Thyroid gland (tissue), 4 donors: ENCODE data around the gene BMS1. TPM values are rescaled to one million over a fixed set of nuclear protein-coding genes. Genes with fewer than 3 reads are reported as not detected.

Experiments
- DNase-seq, 2 donors: peaks; one replicate each; pipeline ENCODE4 v3.0.0-alpha.2; 2019
- H3K27ac ChIP-seq, 3 donors: fragments of 200-600 bp; sonication (generic); 1 replicate in 2 of 3; 2 replicates in 1 of 3; pipeline ENCODE4 v1.5.1; 2016 to 2019; ENCODE audit warnings: mild to moderate bottlenecking in 1 of 3, moderate library complexity in 1 of 3
- H3K27me3 ChIP-seq: fragments of 200-600 bp; sonication (generic); one replicate; pipeline ENCODE4 v1.5.1; 2019
- H3K36me3 ChIP-seq, 2 donors: fragments of 200-600 bp; sonication (generic); one replicate each; pipeline ENCODE4 v1.5.1; 2016 to 2019
- H3K4me1 ChIP-seq, 2 donors: fragments of 200-600 bp; sonication (generic); one replicate each; pipeline ENCODE4 v1.5.1; 2017 to 2019
- H3K4me3 ChIP-seq, 3 donors: fragments of 200-600 bp; sonication (generic); replicated peaks in 1 of 3; 1 replicate in 2 of 3; 2 replicates in 1 of 3; pipeline ENCODE4 v1.5.1; 2016; ENCODE audit warnings: mild to moderate bottlenecking in 1 of 3
- H3K9me3 ChIP-seq: fragments of 200-600 bp; sonication (generic); one replicate; pipeline ENCODE4 v1.5.1; 2017
- CTCF ChIP-seq, 6 experiments: fragments of 200-600 bp in 3 of 6; fragments of 450-650 bp in 3 of 6; sonication (generic) in 3 of 6; IDR thresholded peaks; one replicate each; pipeline ENCODE4 v1.5.1; 2016 to 2019; ENCODE audit warnings: antibody characterized with exemption in 6 of 6, mild to moderate bottlenecking in 2 of 6, inconsistent platforms in 1 of 6, moderate library complexity in 1 of 6
- POLR2A ChIP-seq, 2 donors: fragments of 450-650 bp; IDR thresholded peaks; one replicate each; pipeline ENCODE4 v1.6.1; 2017; ENCODE audit warnings: antibody characterized with exemption in 2 of 2, mild to moderate bottlenecking in 2 of 2, moderate library complexity in 1 of 2
- WGBS, 2 donors: methylation state at CpG; one replicate each; pipeline ENCODE4 v1.1.5; 2017; 5-methylcytosine and 5-hydroxymethylcytosine counted together
- intact Hi-C: fragments of 100-400 bp; cut with DNase I; formaldehyde crosslinking; loops from one replicate; pipeline ENCODE4 v1.15.1; 2023
- total RNA-seq, 4 donors: library from RNA; depleted of rRNA; stranded (reverse); fragments of >200 nt; gene quantifications; one replicate each; pipeline ENCODE4 v1.2.3, GENCODE V29; 2016

The BMS1 gene
- total RNA-seq, 4 donors from 2014 or later, result 12.6 to 19.1 (median 15.8) TPM

GRCh38 chr10:42785759-42786158 is 3.2 kb downstream of the BMS1 start:
- no peaks in the 10 kb centered on the region for H3K27me3 ChIP-seq
- no peak for TF ChIP-seq POLR2A (IDR thresholded peaks at IDR 0.05)
- no peak for TF ChIP-seq CTCF (IDR thresholded peaks at IDR 0.05)
- H3K4me3 ChIP-seq, result no peak overlapping the region
- intact Hi-C loops, result no loop called here
- DNase-seq, result no peak
- 91 to 95% methylated on average over 6 of the region's 6 CpGs for WGBS, 2 donors
- H3K36me3 ChIP-seq, result peaks cover 43 to 44% of the 10 kb centered on the region in 2 donors
- H3K27ac ChIP-seq, result no peak overlapping the region
- peaks cover 0 to 5% of the 10 kb centered on the region in 2 donors for H3K4me1 ChIP-seq
- H3K9me3 ChIP-seq, result no peaks in the 10 kb centered on the region

GRCh38 chr10:42790835-42791234 is 8.2 kb downstream of the BMS1 start:
- TF ChIP-seq CTCF (IDR thresholded peaks at IDR 0.05) (no peak), POLR2A (IDR thresholded peaks at IDR 0.05) (no peak)
- intact Hi-C loops, result no loop called here
- H3K4me3 ChIP-seq, result no peak overlapping the region
- H3K27me3 ChIP-seq, result no peaks in the 10 kb centered on the region
- DNase-seq, result no peak
- H3K36me3 ChIP-seq, result peaks cover 67 to 76% of the 10 kb centered on the region in 2 donors
- WGBS, 2 donors, result 87 to 91% methylated on average over 3 of the region's 3 CpGs
- no peaks in the 10 kb centered on the region for H3K4me1 ChIP-seq
- no peak overlapping the region for H3K27ac ChIP-seq
- H3K9me3 ChIP-seq, result no peaks in the 10 kb centered on the region

- Histone ChIP-seq H3K27ac (no peak overlapping the region), H3K4me1 (no peaks in the 10 kb centered on the region), H3K9me3 (no peaks in the 10 kb centered on the region), H3K4me3 (no peak overlapping the region), H3K36me3 (peaks cover 79 to 92% of the 10 kb centered on the region in 2 donors), H3K27me3 (no peaks in the 10 kb centered on the region)
- no peak for DNase-seq
- 87 to 92% methylated on average over 2 of the region's 2 CpGs for WGBS, 2 donors
- TF ChIP-seq POLR2A (IDR thresholded peaks at IDR 0.05) (no peak), CTCF (IDR thresholded peaks at IDR 0.05) (no peak)
- intact Hi-C loops, result no loop called here
These were observed 13.1 kb downstream of the BMS1 start for GRCh38 chr10:42795701-42796100.

- peaks cover 70 to 73% of the 10 kb centered on the region in 2 donors for H3K36me3 ChIP-seq
These were observed 18.5 kb downstream of the BMS1 start for GRCh38 chr10:42801135-42801534.

GRCh38 chr10:42802876-42803275 is 20.3 kb downstream of the BMS1 start:
- 92 to 95% methylated on average over 3 of the region's 3 CpGs for WGBS, 2 donors
- TF ChIP-seq POLR2A (IDR thresholded peaks at IDR 0.05) (no peak), CTCF (IDR thresholded peaks at IDR 0.05) (no peak)
- Histone ChIP-seq H3K9me3 (no peaks in the 10 kb centered on the region), H3K4me3 (no peak overlapping the region), H3K36me3 (peaks cover 56 to 57% of the 10 kb centered on the region in 2 donors), H3K27ac (no peak overlapping the region), H3K27me3 (no peaks in the 10 kb centered on the region), H3K4me1 (no peaks in the 10 kb centered on the region)
- no peak for DNase-seq
- intact Hi-C loops, result no loop called here

More at GRCh38 chr10:42801135-42801534, 18.5 kb downstream of the BMS1 start:
- Histone ChIP-seq H3K4me1 (no peaks in the 10 kb centered on the region), H3K27me3 (no peaks in the 10 kb centered on the region), H3K27ac (no peak overlapping the region), H3K4me3 (no peak overlapping the region), H3K9me3 (no peaks in the 10 kb centered on the region)
- DNase-seq, result no peak
- intact Hi-C loops, result no loop called here
- TF ChIP-seq POLR2A (IDR thresholded peaks at IDR 0.05) (no peak), CTCF (IDR thresholded peaks at IDR 0.05) (no peak)
